ENCODE measurements around the gene NTHL1.
A peak's percentile ranks its signal among the peaks of the same experiment; 100 is the strongest.

The NTHL1 gene

DNA sequence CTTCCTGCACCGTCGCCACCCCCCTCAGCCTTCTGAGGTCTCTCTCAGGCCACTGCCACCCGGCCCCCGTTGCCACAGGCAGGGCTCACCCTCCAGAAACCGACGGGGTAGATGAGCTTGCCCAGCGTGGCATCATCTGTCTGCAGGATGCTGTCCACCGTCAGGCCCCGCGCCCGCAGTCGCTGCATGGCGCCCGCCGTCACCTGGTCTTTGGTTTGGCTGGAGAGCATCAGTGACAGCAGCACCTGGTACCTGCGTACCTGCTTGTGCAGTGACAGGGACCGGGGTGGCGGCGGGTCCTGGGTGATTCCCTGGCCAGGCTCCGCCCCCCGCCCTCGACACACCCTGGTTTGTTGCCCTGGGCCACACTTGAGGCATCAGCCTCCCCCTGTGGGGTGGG lies 3.1 kb downstream of the NTHL1 start:
- TF ChIP-seq, protein P1, sequence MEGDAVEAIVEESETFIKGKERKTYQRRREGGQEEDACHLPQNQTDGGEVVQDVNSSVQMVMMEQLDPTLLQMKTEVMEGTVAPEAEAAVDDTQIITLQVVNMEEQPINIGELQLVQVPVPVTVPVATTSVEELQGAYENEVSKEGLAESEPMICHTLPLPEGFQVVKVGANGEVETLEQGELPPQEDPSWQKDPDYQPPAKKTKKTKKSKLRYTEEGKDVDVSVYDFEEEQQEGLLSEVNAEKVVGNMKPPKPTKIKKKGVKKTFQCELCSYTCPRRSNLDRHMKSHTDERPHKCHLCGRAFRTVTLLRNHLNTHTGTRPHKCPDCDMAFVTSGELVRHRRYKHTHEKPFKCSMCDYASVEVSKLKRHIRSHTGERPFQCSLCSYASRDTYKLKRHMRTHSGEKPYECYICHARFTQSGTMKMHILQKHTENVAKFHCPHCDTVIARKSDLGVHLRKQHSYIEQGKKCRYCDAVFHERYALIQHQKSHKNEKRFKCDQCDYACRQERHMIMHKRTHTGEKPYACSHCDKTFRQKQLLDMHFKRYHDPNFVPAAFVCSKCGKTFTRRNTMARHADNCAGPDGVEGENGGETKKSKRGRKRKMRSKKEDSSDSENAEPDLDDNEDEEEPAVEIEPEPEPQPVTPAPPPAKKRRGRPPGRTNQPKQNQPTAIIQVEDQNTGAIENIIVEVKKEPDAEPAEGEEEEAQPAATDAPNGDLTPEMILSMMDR (IDR thresholded peaks at IDR 0.05; ENCODE audit: low read depth, low read length) = no peak
- H3K27ac ChIP-seq = no peak overlapping the region
- no peak for DNase-seq

DNA sequence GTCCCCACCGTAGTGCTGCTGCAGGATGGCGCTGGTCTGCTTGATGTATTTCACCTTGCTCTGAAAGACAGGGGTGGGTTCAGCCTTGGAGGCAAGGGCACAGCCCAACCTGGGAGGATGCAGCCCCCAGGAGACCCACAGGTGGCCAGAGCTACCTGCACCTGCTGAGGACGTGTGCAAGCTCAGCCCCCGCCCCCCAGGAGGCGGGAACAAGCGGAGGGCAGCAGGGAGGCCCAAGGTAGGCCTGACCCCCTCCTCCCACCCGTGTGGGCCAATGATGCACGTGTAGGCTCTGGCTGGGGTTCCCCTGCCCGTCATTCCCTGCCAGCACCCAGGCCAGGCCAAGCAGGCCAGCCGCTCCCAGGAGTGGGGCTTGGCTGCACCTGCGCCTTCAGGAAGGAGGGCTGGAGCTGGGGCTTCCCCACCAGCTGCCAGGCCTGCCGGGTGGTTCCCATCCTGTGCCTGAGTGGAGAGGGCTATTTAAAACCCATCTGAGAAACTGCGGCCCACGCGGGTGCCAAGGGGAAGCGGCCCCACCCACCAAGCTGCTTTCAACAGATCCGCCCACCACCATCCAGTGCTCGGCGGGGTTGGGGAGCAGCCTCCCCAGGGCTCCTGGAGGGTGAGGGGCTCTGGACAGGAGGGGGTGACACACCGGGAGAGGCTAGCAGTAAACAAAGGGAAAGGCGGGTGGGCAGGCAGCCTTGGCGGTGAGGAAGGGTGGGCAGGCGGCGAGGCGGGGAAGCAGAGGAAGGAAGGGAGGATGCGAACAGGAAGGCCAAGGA lies 3.8 kb downstream of the NTHL1 start:
- Histone ChIP-seq H3K4me3 (ENCODE audit: low read depth, low read length) (no peak overlapping the region), H3K36me3 (peaks cover 18% of the 10 kb centered on the region), H3K27me3 (ENCODE audit: insufficient read depth, low read depth, severe bottlenecking) (no peaks in the 10 kb centered on the region), H3K9me3 (ENCODE audit: severe bottlenecking) (no peaks in the 10 kb centered on the region), H3K27ac (peak overlapping the region; percentile 82)
- TF ChIP-seq, protein P1 (IDR thresholded peaks at IDR 0.05; ENCODE audit: low read depth, low read length) = no peak
- no peak for DNase-seq

More for the DNA sequence above, 3.1 kb downstream of the NTHL1 start:
- H3K9me3 ChIP-seq (ENCODE audit: severe bottlenecking) = no peaks in the 10 kb centered on the region
- H3K4me3 ChIP-seq (ENCODE audit: low read depth, low read length) = no peak overlapping the region
- H3K27me3 ChIP-seq (ENCODE audit: insufficient read depth, low read depth, severe bottlenecking) = no peaks in the 10 kb centered on the region
- H3K36me3 ChIP-seq = peaks cover 14% of the 10 kb centered on the region

DNA sequence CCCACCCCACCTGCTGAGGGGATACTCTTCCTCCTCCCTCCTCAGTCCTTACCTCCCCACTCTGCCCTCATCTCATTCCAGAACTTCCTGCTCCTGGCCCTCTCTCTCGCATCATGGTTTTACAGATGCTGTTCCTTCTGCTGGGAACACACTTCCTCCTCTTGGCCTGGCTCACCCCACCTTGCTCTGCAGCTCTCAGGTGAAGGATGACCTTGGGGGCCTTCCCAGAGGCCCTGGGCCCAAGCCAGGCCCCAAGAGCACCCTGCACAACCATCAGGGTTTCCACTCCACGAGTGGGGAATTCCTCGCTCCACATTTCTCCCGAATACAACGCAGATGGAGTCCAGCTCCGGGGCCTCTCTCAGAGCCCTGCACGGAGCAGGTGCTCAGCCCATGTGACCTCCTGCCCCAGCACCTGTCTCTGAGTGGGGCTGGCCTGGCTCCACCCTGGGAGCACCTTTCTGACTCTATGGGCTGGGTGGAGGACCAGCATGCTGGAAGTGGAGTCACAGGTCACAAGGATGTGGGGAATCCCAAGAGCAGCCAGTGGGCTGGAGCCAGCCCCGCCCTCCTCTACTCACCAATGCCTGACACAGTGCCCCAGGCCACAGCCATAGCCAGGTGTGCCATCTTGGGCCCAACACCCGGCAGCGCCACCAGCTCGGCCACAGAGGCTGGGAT lies 4.5 kb downstream of the NTHL1 start:
- peaks cover 20% of the 10 kb centered on the region for H3K36me3 ChIP-seq
- no peak overlapping the region for H3K4me3 ChIP-seq (ENCODE audit: low read depth, low read length)
- no peak for DNase-seq
- no peaks in the 10 kb centered on the region for H3K9me3 ChIP-seq (ENCODE audit: severe bottlenecking)
- TF ChIP-seq, protein P1 (IDR thresholded peaks at IDR 0.05; ENCODE audit: low read depth, low read length) = no peak
- peak overlapping the region; percentile 82 for H3K27ac ChIP-seq
- no peaks in the 10 kb centered on the region for H3K27me3 ChIP-seq (ENCODE audit: insufficient read depth, low read depth, severe bottlenecking)

DNA sequence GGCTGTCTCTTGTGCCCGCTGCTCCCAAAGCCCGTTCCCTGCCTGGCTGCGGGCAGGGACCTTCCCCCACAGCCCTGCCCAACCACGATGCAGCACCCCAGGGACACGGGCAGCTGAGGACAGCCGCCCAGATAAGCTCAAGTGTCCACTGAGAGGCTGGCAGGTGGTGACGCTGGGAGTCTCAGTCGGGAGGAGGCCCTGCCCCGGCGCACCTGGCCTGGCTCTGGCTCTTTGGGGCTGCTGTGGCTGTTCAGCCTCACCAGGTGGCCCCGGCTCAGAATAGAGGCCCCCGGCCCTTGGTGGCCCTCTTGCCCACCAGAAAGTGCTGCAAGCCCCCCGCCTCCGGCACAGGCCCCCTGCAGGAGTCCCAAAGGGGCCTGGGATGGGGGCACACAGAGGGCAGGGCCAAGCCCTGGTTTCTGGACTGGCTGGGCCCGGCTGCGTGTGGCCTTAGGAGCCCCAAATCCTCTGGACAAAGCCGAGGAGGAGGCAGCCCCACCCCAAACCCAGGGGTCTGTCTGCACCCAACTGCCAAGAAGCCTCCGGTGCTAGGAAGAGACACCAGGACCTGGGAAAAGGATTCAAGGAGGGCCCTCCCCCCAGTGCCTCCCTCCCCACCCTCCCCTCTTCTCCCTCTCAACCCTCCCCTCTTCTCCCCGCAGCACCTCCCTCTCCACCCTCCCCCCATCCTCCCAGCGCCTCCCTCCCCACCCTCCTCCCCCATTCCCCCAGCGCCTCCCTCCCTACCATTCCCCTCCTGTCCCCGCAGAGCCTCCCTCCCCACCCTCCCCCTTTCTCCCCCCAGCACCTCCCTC lies 5.3 kb downstream of the NTHL1 start:
- peaks cover 26% of the 10 kb centered on the region for H3K36me3 ChIP-seq
- H3K4me3 ChIP-seq (ENCODE audit: low read depth, low read length) = peak overlapping the region; percentile 38
- H3K9me3 ChIP-seq (ENCODE audit: severe bottlenecking) = no peaks in the 10 kb centered on the region
- no peaks in the 10 kb centered on the region for H3K27me3 ChIP-seq (ENCODE audit: insufficient read depth, low read depth, severe bottlenecking)
- DNase-seq = peak; percentile 94
- TF ChIP-seq, protein P1 (IDR thresholded peaks at IDR 0.05; ENCODE audit: low read depth, low read length) = no peak
- peak overlapping the region; percentile 97 for H3K27ac ChIP-seq

DNA sequence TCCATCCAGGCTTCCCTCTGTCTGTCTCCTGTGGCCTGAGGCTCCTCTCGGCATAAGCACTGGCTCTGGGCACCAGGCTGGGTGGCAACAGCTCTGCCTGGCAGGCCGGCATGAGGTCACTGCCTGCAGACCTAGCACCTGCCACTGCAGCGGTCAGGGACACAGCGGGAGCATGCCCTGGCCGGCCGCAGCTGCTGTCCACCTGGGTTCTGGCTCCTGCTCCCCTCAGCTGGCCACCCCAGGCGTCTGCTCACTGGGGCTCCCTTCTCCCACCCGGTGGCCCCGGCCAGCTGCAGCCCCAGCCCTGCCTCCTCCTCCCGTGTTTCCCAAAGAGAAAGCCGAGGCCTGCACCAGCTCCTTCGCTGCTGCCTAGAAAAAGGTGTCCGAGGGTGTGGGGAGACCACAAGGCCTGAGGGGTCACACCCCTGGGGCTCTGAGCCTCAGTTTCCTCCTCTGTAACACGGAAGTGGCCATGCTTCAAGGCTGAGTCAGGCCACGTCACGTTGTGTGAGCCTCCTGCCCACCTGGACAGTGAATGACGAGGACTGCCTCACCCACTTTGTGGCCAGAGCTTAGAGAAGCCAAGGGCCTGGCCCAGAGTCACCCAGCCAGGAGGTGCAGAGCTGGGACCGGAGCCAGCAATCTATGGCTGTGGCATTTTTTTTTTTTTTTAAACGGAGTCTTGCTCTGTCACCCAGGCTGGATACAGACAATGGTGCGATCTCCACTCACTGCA lies 6.7 kb downstream of the NTHL1 start:
- TF ChIP-seq, protein P1 (IDR thresholded peaks at IDR 0.05; ENCODE audit: low read depth, low read length) = no peak
- Histone ChIP-seq H3K27me3 (ENCODE audit: insufficient read depth, low read depth, severe bottlenecking) (no peaks in the 10 kb centered on the region), H3K36me3 (peaks cover 32% of the 10 kb centered on the region), H3K27ac (peak overlapping the region; percentile 97), H3K4me3 (ENCODE audit: low read depth, low read length) (no peak overlapping the region), H3K9me3 (ENCODE audit: severe bottlenecking) (no peaks in the 10 kb centered on the region)
- no peak for DNase-seq
